ENCODE data around the gene OSMR. TPM values are rescaled to one million over a fixed set of nuclear protein-coding genes. Genes with fewer than 3 reads are reported as not detected.

OSMR gene
- total RNA-seq, 1 experiment from 2014 or later, result 46.0 TPM

GRCh38 chr5:38832810-38833209, 13.0 kb upstream of the OSMR start (continued):
- TF ChIP-seq YY1 (IDR thresholded peaks at IDR 0.05; ENCODE audit: extremely low read depth, insufficient replicate concordance, low read depth, low read length), result no peak
- no peak for TF ChIP-seq SRF (IDR thresholded peaks at IDR 0.05; ENCODE audit: low read depth)
- TF ChIP-seq POLR2AphosphoS5 (IDR thresholded peaks at IDR 0.05; ENCODE audit: low read depth, low read length), result no peak
- TF ChIP-seq ZNF274 (IDR thresholded peaks at IDR 0.05; ENCODE audit: low read depth, low read length), result no peak
- TF ChIP-seq EZH2 (IDR thresholded peaks at IDR 0.05), result no peak

- ChIA-PET CTCF (no interaction called here), POLR2A (no interaction called here), RAD21 (ENCODE audit: low non-redundant PET in 1 of 2, low total read pairs in 2 of 2, uncharacterized antibody in 2 of 2, unreplicated experiment in 2 of 2) (no interaction called here)
- no peaks in the 10 kb centered on the region for H3K36me3 ChIP-seq (ENCODE audit: control insufficient read depth in 1 of 2, insufficient read depth in 2 of 2, low read length in 2 of 2)
- no peaks in the 10 kb centered on the region for H3K27me3 ChIP-seq (ENCODE audit: insufficient read depth, low read length)
- peaks cover 26% of the 10 kb centered on the region; the same call in 1 of the 2 replicates for H3K79me2 ChIP-seq (ENCODE audit: insufficient read depth, low read length)
- BruUV-seq (replicated peaks), result no TSS peak
- H3K9ac ChIP-seq (ENCODE audit: low read length), result no peak overlapping the region
- H3K4me3 ChIP-seq (replicated peaks in 1 of 2; ENCODE audit: low read depth in 1 of 2, low read length in 2 of 2), result no peak overlapping the region
- intact Hi-C loops (cut with micrococcal nuclease), result no loop called here
- H3K27ac ChIP-seq (ENCODE audit: low read depth, low read length), result no peak overlapping the region
- no peaks in the 10 kb centered on the region for H4K20me1 ChIP-seq (ENCODE audit: insufficient read depth)
- H3K4me1 ChIP-seq (ENCODE audit: control insufficient read depth in 1 of 2, insufficient read depth in 2 of 2, low read length in 2 of 2), result peaks cover 0 to 8% of the 10 kb centered on the region in 2 experiments; a peak in 1 of 4 replicates
- no peaks in the 10 kb centered on the region for H3K9me3 ChIP-seq (ENCODE audit: control insufficient read depth in 1 of 2, insufficient read depth in 1 of 2, low read depth in 1 of 2, low read length in 2 of 2)
- H3K9me2 ChIP-seq (ENCODE audit: insufficient read depth), result no peaks in the 10 kb centered on the region
- DNase-seq (ENCODE audit: low read depth, low spot score) (no peak), ATAC-seq (no peak)
- H3K4me2 ChIP-seq (ENCODE audit: low read length), result no peak overlapping the region
- no peak overlapping the region for H2AFZ ChIP-seq (ENCODE audit: low read depth, low read length, poor library complexity, severe bottlenecking)
- TF ChIP-seq POLR2A (IDR thresholded peaks at IDR 0.05; ENCODE audit: borderline replicate concordance, extremely low read depth, insufficient read depth, insufficient read length) (no peak), CEBPB (IDR thresholded peaks at IDR 0.05; ENCODE audit: low read depth) (no peak), REST (IDR thresholded peaks at IDR 0.05; ENCODE audit: low read depth) (no peak), POLR2AphosphoS5 (IDR thresholded peaks at IDR 0.05; ENCODE audit: low read depth, low read length) (no peak), JUND (IDR thresholded peaks at IDR 0.05) (no peak), EGR1 (IDR thresholded peaks at IDR 0.05; ENCODE audit: low read depth) (no peak), ZFX (IDR thresholded peaks at IDR 0.05) (no peak), SP1 (IDR thresholded peaks at IDR 0.05; ENCODE audit: low read depth) (no peak), ELF1 (IDR thresholded peaks at IDR 0.05; ENCODE audit: borderline replicate concordance, low read depth) (no peak), SRF (IDR thresholded peaks at IDR 0.05; ENCODE audit: low read depth) (no peak), MAX (IDR thresholded peaks at IDR 0.05) (no peak), CBX3 (IDR thresholded peaks at IDR 0.05; ENCODE audit: low read depth) (no peak), ZBTB33 (IDR thresholded peaks at IDR 0.05; ENCODE audit: extremely low read depth, insufficient replicate concordance, low read length) (no peak), FOSL1 (IDR thresholded peaks at IDR 0.05; ENCODE audit: low read depth) (no peak), TCF7L2 (IDR thresholded peaks at IDR 0.05; ENCODE audit: borderline replicate concordance, extremely low read depth, insufficient read depth, insufficient read length) (no peak), SIN3A (IDR thresholded peaks at IDR 0.05; ENCODE audit: low read depth) (no peak), ATF3 (IDR thresholded peaks at IDR 0.05) (no peak), YY1 (IDR thresholded peaks at IDR 0.05; ENCODE audit: extremely low read depth, insufficient replicate concordance, low read depth, low read length) (no peak), RAD21 (IDR thresholded peaks at IDR 0.05; ENCODE audit: low read depth) (no peak), EZH2phosphoT487 (IDR thresholded peaks at IDR 0.05; ENCODE audit: borderline replicate concordance) (no peak)
Observed at GRCh38 chr5:38835887-38836286, 9.9 kb upstream of the OSMR start.

Data from HCT116 (cell line).